Right ventricle myocardium inferior (tissue), 1 donor: ENCODE data around the gene BCL11A. TPM values are rescaled to one million over a fixed set of nuclear protein-coding genes. Genes with fewer than 3 reads are reported as not detected.
A peak's percentile ranks its signal among the peaks of the same experiment; 100 is the strongest.

ENCODE experiments used
- ATAC-seq: fragments of 200-7000 bp; cut with Tn5 transposase; one replicate; pipeline ENCODE4 v1.9.1; 2020; ENCODE audit warnings: mild to moderate bottlenecking, moderate library complexity
- DNase-seq: peaks from one replicate; pipeline ENCODE4 v3.0.0; 2021; ENCODE audit errors: missing footprints
- intact Hi-C: fragments of 100-400 bp; cut with DNase I; formaldehyde crosslinking; loops from one replicate; pipeline ENCODE4 v1.11.0; 2022
- total RNA-seq: library from RNA; stranded (reverse); fragmentation: NEBNext Ultra II Directional; extraction: Animal tissue kit (Norgen Biotek cat#: 25700); gene quantifications from one replicate; pipeline ENCODE4 v1.2.1, GENCODE V29; 2021
- donor health status: DM: no; HTN: yes; CAD: no; lungs with severe emphysema.

The BCL11A gene
- total RNA-seq, 1 donor from 2014 or later, result 37.5 TPM

GRCh38 chr2:60463249-60463648, 90.2 kb downstream of the BCL11A start:
- ATAC-seq (peak; percentile 39), DNase-seq (no peak)
- intact Hi-C loops, result no loop called here

DNA sequence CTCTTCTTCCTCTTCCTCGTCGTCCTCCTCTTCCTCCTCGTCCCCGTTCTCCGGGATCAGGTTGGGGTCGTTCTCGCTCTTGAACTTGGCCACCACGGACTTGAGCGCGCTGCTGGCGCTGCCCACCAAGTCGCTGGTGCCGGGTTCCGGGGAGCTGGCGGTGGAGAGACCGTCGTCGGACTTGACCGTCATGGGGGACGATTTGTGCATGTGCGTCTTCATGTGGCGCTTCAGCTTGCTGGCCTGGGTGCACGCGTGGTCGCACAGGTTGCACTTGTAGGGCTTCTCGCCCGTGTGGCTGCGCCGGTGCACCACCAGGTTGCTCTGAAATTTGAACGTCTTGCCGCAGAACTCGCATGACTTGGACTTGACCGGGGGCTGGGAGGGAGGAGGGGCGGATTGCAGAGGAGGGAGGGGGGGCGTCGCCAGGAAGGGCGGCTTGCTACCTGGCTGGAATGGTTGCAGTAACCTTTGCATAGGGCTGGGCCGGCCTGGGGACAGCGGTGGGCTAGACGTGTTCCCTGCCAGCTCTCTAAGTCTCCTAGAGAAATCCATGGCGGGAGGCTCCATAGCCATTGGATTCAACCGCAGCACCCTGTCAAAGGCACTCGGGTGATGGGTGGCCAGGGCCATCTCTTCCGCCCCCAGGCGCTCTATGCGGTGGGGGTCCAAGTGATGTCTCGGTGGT, 91.9 kb downstream of the BCL11A start:
- ATAC-seq, result no peak
- intact Hi-C loops, result no loop called here
- no peak for DNase-seq

GRCh38 chr2:60460577-60461420, 92.7 kb downstream of the BCL11A start:
- no peak for DNase-seq
- intact Hi-C loops, result no loop called here
- no peak for ATAC-seq

DNA sequence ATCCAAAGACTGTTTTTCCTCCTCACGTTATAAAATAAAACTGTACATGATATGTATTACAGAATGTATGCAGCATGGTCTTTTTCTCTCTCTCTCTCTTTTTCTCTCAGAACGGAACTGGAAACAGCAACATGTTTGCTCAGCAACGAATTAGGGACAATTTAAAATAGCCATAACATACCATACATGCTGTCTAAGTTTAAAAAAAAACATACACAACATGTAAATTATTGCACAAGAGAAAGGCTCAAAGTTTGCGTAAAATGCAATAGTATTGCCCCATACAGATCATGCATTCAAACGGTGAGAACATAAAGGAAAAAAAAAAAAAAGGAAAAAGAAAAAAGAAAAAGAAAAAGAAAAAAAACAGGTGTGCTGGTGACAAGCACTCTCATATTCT, 93.6 kb downstream of the BCL11A start:
- no peak for DNase-seq
- intact Hi-C loops, result no loop called here
- ATAC-seq, result no peak

GRCh38 chr2:60456115-60456770, 97.2 kb downstream of the BCL11A start:
- intact Hi-C loops, result no loop called here
- ATAC-seq (no peak), DNase-seq (no peak)

DNA sequence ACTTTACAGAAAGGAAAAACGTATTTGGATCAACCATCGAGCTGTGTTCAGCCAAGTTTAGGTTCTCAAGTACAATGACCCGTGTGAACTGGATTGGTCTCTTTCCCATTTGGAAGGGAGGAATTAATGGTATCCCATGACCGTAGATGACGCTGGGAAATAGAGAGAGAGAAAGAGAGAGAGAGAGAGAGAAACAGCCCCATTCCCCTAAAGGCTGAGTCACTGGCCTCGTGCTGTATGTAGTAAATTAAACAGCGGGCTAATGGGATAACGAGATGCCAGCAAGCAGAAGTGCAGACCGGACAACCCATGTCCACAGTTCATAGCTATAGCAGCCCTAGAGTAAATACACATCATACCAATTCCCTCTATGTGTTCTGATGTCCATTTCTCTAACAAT, 99.6 kb downstream of the BCL11A start:
- intact Hi-C loops, result no loop called here
- ATAC-seq, result no peak

DNA sequence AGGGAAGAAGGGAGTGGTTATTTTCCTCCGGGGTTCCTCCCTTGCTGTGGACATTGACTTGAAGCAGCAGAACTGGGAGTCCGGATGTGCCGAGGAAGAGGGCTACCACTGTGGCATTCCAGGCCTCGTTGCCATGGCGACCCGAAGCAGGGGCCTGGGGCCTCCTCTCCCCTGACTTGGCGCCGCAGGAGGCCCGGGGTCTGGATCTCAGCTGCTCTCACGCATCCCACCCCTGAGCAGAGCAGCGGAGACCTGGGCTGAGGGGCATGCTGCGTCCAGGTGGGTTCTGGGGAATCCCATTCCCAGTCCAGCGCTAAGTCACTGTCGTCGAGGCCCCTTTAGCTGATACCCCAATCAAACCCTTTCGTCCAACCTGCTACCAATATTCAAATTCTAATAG, 100.2 kb downstream of the BCL11A start:
- no peak for ATAC-seq
- DNase-seq, result no peak
- intact Hi-C loops, result no loop called here

More for the DNA sequence above, 99.6 kb downstream of the BCL11A start:
- DNase-seq, result no peak

GRCh38 chr2:60450488-60450887, 103.0 kb downstream of the BCL11A start:
- intact Hi-C loops, result no loop called here
- no peak for ATAC-seq

GRCh38 chr2:60447943-60448342, 105.5 kb downstream of the BCL11A start:
- no peak for ATAC-seq
- intact Hi-C loops, result no loop called here
- no peak for DNase-seq

More at GRCh38 chr2:60450488-60450887, 103.0 kb downstream of the BCL11A start:
- no peak for DNase-seq

- ATAC-seq (no peak), DNase-seq (no peak)
- intact Hi-C loops, result no loop called here
Observed at GRCh38 chr2:60446413-60447267, 106.8 kb downstream of the BCL11A start.

GRCh38 chr2:60445684-60446179, 107.7 kb downstream of the BCL11A start:
- no peak for ATAC-seq
- intact Hi-C loops, result no loop called here
- no peak for DNase-seq

DNA sequence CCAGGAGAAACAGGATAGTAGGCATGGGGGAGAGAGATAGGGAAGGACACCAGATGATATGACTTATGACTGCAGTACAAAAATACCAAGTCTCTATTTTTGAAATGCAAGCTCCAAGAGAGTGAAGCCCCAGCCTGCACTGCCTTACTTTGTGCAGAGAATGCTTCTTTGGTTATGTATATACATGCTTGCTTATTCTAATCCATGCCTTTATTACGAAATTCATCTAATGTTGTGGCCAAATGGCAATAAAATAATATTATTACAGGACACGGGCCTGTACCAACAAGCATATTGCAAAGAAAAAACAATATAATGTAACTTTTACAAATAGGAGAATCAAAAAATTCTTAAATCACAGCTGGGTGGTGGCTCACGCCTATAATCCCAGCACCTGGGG, 110.8 kb downstream of the BCL11A start:
- DNase-seq (no peak), ATAC-seq (no peak)
- intact Hi-C loops, result no loop called here

GRCh38 chr2:60441800-60442199, 111.7 kb downstream of the BCL11A start:
- DNase-seq, result no peak
- ATAC-seq, result no peak
- intact Hi-C loops, result no loop called here

- DNase-seq (no peak), ATAC-seq (no peak)
- intact Hi-C loops, result no loop called here
Observed at GRCh38 chr2:60440767-60441163, 112.7 kb downstream of the BCL11A start.

- intact Hi-C loops, result no loop called here
- ATAC-seq (no peak), DNase-seq (no peak)
Observed at GRCh38 chr2:60440079-60440766, 113.2 kb downstream of the BCL11A start.

DNA sequence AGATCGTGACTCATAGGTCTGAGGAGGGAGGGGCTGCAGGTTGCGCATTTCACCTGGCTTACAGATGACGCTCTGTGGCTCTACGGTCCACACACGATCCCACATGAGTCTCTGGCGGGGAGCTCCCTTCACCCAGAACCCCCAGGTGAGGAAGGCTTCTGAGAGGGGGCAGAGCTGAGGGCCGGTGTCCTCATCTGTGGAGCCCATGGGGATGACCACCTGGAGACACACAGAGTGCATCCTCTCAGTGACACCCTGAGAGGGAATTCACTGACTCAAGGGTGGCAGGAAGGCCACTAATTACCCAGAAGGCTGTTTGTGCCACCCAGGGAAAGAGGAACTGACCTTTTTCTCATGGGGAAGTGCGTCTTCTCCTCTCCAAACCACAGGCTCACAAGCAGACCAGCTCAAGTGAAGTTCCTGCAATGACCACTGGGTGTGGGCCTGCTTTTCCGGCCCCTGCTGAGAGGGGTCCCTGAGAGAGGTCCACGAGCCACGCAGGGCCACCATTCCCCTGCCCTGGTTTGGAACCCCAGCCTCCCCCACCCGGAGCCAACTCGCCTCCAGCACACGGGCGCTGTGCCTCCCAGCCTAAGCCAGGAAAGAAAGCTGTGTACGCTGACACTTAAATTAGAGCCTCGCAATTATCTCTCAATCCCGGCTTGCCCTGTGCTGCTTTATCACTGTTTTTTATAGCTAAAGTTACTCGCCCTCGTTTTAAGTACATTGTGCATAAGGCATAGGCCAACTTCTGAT, 114.1 kb downstream of the BCL11A start:
- intact Hi-C loops, result loop anchor here (2.0 to 5.0 kb wide), 4 partner anchors 63 to 157 kb away; no protein-coding TSS in a partner anchor
- DNase-seq (peak; percentile 79), ATAC-seq (peak; percentile 82)

DNA sequence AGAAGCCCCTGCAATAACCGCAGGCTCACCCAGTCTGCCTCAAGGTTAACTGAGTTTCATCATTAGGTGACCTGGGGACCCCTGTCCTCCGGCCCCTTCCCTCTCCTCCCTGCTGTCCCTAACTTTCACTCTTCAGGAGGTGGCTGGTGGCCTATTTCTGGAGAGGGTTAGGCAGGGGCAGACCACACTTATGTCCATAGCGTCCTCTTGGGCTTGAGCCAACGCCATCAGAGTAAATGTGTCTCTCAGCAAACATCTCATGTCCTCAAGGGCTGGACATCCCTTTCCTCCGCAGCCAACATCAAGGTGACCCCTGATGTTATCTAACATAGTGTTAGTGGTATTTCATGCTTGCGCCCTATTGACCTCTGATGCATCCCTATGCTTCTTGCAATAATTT, 114.8 kb downstream of the BCL11A start:
- intact Hi-C loops, result loop anchor here (2.0 to 5.0 kb wide), 4 partner anchors 64 to 156 kb away; no protein-coding TSS in a partner anchor
- no peak for ATAC-seq
- no peak for DNase-seq
